ENCODE results near the gene PRELP. TPM values are rescaled to one million over a fixed set of nuclear protein-coding genes. Genes with fewer than 3 reads are reported as not detected.

Gene PRELP
- total and polyA plus RNA-seq, 2 donors (not counting 3 experiments of a cell fraction or from before 2014, with no cell fraction given) = 0.01 TPM; not detected in 1

GRCh38 chr1:203519896-203520295 lies 44.3 kb downstream of the PRELP start:
- H2AFZ ChIP-seq (ENCODE audit: low read depth, low read length) = peak overlapping the region; percentile 14
- no peaks in the 10 kb centered on the region for H3K27me3 ChIP-seq (ENCODE audit: control insufficient read depth in 2 of 2, insufficient read depth in 2 of 2, low read length in 2 of 2)
- no peaks in the 10 kb centered on the region for H4K20me1 ChIP-seq (replicated peaks; ENCODE audit: control insufficient read depth, extremely low read depth, insufficient read depth, low read length)
- dilution Hi-C loops (cut with MboI; ENCODE audit: extremely low pct_ligation_motif_present, low sequenced_read_pairs) = no loop called here
- no TSS peak for BruUV-seq (replicated peaks)
- CTCF ChIA-PET = interaction anchor here (1.0 to 2.3 kb wide), 4 partner anchors 10 to 182 kb away, joined by 3 to 8 read pairs (median 6); no protein-coding TSS in a partner anchor
- POLR2A ChIA-PET = no interaction called here
- peaks cover 7% of the 10 kb centered on the region for H3K4me1 ChIP-seq (ENCODE audit: control insufficient read depth, extremely low read depth, insufficient read depth, low read length)
- H3K4me2 ChIP-seq (ENCODE audit: insufficient read depth, low read length) = no peak overlapping the region
- no peak for FAIRE-seq
- no peaks in the 10 kb centered on the region for H3K36me3 ChIP-seq (ENCODE audit: control insufficient read depth in 2 of 2, extremely low read depth in 1 of 2, insufficient read depth in 2 of 2, low read length in 2 of 2)
- H3K9me3 ChIP-seq (replicated peaks; ENCODE audit: control insufficient read depth, insufficient read depth, low read length) = no peaks in the 10 kb centered on the region
- TF ChIP-seq EZH2 (IDR thresholded peaks at IDR 0.05; ENCODE audit: borderline replicate concordance, low read depth, low read length, severe bottlenecking) (no peak), MAX (IDR thresholded peaks at IDR 0.05; ENCODE audit: insufficient read depth, insufficient read length) (no peak), MYC (IDR thresholded peaks at IDR 0.05; ENCODE audit: low read depth, low read length) (no peak), GATA2 (IDR thresholded peaks at IDR 0.05; ENCODE audit: insufficient read depth, insufficient read length, low read depth, low read length) (no peak), POLR2A (IDR thresholded peaks at IDR 0.05; ENCODE audit: low read depth, low read length) (no peak), FOS (IDR thresholded peaks at IDR 0.05; ENCODE audit: borderline replicate concordance, insufficient read depth, low read length) (no peak), CTCF (IDR thresholded peaks at IDR 0.05; ENCODE audit: extremely low read depth in 1 of 2, insufficient read depth in 1 of 2, low read depth in 1 of 2, low read length in 2 of 2) (no peak), JUN (IDR thresholded peaks at IDR 0.05; ENCODE audit: borderline replicate concordance, insufficient read depth, insufficient read length, low read depth) (no peak), POLR2AphosphoS5 (IDR thresholded peaks at IDR 0.05; ENCODE audit: insufficient read depth, low read depth, low read length) (no peak)
- no peak for DNase-seq (ENCODE audit: low read depth, low spot score)
- H3K9me1 ChIP-seq (replicated peaks; ENCODE audit: control insufficient read depth, extremely low read depth, insufficient read depth, low read length) = no peaks in the 10 kb centered on the region
- intact Hi-C loops (cut with micrococcal nuclease) = no loop called here
- H3K4me3 ChIP-seq (replicated peaks in 1 of 3; ENCODE audit: insufficient read depth in 1 of 3, low read depth in 1 of 3, low read length in 3 of 3) = no peak overlapping the region
- no peak overlapping the region for H3K9ac ChIP-seq (replicated peaks; ENCODE audit: extremely low read depth, insufficient read depth, low read length)
- no peak overlapping the region for H3K27ac ChIP-seq (ENCODE audit: insufficient read depth, low read depth, low read length)
- H3K79me2 ChIP-seq (ENCODE audit: control insufficient read depth, insufficient read depth, low read length) = no peaks in the 10 kb centered on the region

All from endothelial cell of umbilical vein (primary cell).